WI38 (cell line): Measurements from ENCODE around the gene SPATA46.

Experiments
- H3K4me3 ChIP-seq: 2 replicates; pipeline ENCODE4 v1.5.1; 2011; ENCODE audit warnings: low read depth, mild to moderate bottlenecking, control low read depth, low read length
- CTCF ChIP-seq: IDR thresholded peaks from 2 replicates; pipeline ENCODE4 v1.5.1; 2012; ENCODE audit warnings: low read depth, mild to moderate bottlenecking, control low read depth, low read length

Gene SPATA46

GRCh38 chr1:162385702-162386101, 9.0 kb upstream of the SPATA46 start:
- no peak overlapping the region for H3K4me3 ChIP-seq
- TF ChIP-seq CTCF = no peak

- TF ChIP-seq CTCF = no peak
- no peak overlapping the region for H3K4me3 ChIP-seq
Observed at GRCh38 chr1:162385280-162385623, 8.6 kb upstream of the SPATA46 start.

- TF ChIP-seq CTCF = no peak
Observed at GRCh38 chr1:162384601-162385279, 8.1 kb upstream of the SPATA46 start.

GRCh38 chr1:162384116-162384515, 7.5 kb upstream of the SPATA46 start:
- no peak for TF ChIP-seq CTCF
- no peak overlapping the region for H3K4me3 ChIP-seq

More at GRCh38 chr1:162384601-162385279, 8.1 kb upstream of the SPATA46 start:
- H3K4me3 ChIP-seq = no peak overlapping the region

- no peak overlapping the region for H3K4me3 ChIP-seq
- no peak for TF ChIP-seq CTCF
Observed at GRCh38 chr1:162383516-162383915, 6.9 kb upstream of the SPATA46 start.

- no peak overlapping the region for H3K4me3 ChIP-seq
- no peak for TF ChIP-seq CTCF
Observed at GRCh38 chr1:162383091-162383490, 6.4 kb upstream of the SPATA46 start.

DNA sequence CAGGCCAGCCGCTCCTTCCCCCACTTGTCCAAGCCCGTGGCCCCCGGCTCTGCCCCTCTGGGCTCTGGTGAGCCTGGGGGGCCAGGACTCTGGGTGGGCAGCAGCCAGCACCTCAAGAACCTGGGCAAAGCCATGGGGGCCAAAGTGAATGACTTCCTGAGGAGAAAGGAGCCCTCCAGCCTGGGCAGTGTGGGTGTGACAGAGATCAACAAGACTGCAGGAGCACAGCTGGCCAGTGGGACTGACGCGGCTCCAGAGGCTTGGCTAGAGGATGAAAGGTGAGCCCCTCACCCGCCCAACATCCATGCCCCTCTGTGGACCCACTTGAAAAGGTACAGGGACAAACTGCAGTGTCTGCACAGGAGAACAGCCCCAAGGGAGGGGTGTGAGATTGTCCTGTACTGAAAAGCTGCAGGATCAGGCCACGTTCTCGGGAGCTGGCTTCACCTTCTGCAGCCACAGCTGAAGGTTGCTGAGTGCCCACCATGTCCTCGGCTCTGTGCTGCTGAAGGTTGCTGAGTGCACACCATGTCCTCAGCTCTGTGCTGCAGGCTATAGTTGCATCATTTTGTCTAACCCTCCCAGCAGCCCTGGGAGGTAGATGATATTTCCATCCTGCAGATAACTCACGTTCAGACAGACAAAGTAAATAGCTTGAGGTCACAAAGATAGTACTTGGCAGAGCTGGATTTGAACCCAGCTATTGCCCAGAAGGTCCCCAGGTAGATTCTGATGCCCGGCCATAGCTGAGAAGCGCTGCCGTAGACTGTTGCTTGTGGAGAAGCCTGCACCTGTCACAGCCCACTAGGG, 5.5 kb upstream of the SPATA46 start:
- H3K4me3 ChIP-seq = no peak overlapping the region
- TF ChIP-seq CTCF = no peak
